PFSK-1 (cell line): ENCODE results near the gene NDN.

Experiments used
- POLR2AphosphoS5 ChIP-seq: IDR thresholded peaks from 2 replicates; pipeline ENCODE4 v1.6.1; 2012; ENCODE audit warnings: low read depth, mild to moderate bottlenecking, control low read depth, low read length, moderate library complexity
- SIN3A ChIP-seq: IDR thresholded peaks from 2 replicates; pipeline ENCODE4 v1.6.1; 2012; ENCODE audit warnings: mild to moderate bottlenecking, low read length, moderate library complexity, borderline replicate concordance; ENCODE audit not compliant: insufficient read depth
- TAF1 ChIP-seq: IDR thresholded peaks from 2 replicates; pipeline ENCODE4 v1.6.1; 2012; ENCODE audit warnings: low read length, control low read depth, borderline replicate concordance; ENCODE audit not compliant: insufficient read depth

DNA sequence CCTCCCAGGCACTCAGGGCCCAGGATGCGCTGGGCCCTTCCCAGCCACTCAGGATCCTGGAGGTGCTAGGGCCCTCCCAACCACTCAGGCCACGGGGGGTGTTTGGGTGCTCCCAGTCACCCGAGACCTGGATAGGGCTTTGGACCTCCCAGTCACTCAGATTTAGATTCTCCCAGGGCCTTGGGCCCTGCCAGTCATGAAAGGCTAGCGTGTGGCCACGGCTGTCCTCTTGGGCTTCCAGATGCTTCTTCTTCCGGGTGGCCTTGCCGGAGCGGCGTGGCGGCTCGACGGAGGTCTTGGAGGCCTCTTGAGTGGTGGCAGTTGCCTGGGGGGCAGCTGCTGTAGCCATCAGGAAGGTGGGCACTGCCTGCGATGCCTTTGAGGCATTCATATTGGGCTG is 42.3 kb downstream of the NDN start:
- TF ChIP-seq POLR2AphosphoS5 (no peak), TAF1 (no peak), SIN3A (no peak)
